ENCODE results near the gene SPATS2. TPM values are rescaled to one million over a fixed set of nuclear protein-coding genes. Genes with fewer than 3 reads are reported as not detected.

Gene SPATS2
- total RNA-seq, 4 donors from 2014 or later, result 10.5 to 39.3 (median 21.0) TPM

DNA sequence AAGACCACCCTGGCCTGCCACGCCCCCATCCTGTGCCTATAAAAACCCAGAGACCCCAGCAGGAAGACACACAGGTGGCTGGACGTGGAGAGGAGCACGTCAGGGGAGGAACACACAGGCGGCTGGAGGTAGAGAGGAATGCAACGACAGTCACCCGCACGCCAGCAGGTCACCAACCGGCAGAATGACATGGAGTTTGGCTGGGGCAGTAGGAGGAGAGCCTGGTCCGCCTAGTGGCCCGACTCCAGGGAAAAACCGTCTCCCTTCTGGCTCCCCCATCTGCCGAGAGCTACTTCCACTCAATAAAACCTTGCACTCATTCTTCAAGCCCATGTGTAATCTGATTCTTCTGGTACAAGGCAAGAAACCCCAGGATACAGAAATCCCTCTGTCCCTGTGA lies 108.8 kb downstream of the SPATS2 start:
- no peak for DNase-seq
- Histone ChIP-seq H3K4me3 (no peak overlapping the region), H3K27ac (no peak overlapping the region), H3K4me1 (no peaks in the 10 kb centered on the region), H3K36me3 (no peaks in the 10 kb centered on the region), H3K9me3 (no peaks in the 10 kb centered on the region), H3K27me3 (no peaks in the 10 kb centered on the region)
- in situ Hi-C loops (cut with MboI; ENCODE audit: low pct_ligation_motif_present in 1 of 4, low pct_unique_long_range_greater_than_20kb in 1 of 4, low sequenced_read_pairs in 3 of 4), result no loop called here
- intact Hi-C loops (cut with DNase I; ENCODE audit: low total_unique reads), result no loop called here
- TF ChIP-seq POLR2A (IDR thresholded peaks at IDR 0.05), result no peak
- TF ChIP-seq CTCF (IDR thresholded peaks at IDR 0.05), result no peak
- TF ChIP-seq EP300 (IDR thresholded peaks at IDR 0.05; ENCODE audit: low read depth), result no peak
- TF ChIP-seq POLR2AphosphoS5 (IDR thresholded peaks at IDR 0.05), result no peak
- WGBS, 2 donors (ENCODE audit: low coverage in 1 of 2), result 98% methylated on average over 12 of the region's 12 CpGs; no CpG with 5 or more reads in 1 of the 2 donors

DNA sequence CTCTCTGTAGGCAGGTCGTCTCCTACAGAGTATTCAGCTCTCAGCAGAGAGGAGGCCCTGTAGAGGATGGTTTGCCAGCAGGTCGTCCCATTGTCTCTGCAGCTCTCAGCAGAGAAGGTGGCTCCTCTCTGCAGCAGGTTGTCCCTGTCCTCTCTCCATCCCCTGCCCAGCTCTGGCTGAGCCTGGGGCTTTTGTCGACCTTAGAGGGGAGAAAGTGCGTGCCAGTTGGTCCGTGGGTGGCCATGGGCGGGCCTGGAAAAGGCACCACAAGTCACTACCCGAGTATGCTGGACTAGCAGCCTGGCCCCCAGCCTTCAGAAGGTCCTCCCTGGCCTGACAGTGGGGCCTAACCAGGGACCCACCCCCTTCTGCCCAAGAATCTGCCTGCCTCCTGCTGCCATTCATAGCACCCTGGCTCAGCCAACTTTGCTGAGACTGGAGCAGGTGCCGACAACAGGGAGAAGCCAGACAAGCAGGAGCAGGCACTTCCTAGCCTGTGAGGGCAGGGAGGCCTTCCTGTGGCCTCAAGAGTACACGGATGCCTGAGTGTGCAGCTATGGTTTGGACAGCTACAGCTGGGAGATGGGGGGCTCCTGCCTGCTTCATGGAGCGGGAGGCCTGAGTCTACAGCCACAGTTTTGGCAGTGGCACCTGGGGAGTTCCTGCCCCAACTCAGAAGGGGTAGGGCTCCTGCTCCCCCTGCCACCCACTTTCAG lies 111.8 kb downstream of the SPATS2 start:
- in situ Hi-C loops (cut with MboI; ENCODE audit: low pct_ligation_motif_present in 1 of 4, low pct_unique_long_range_greater_than_20kb in 1 of 4, low sequenced_read_pairs in 3 of 4), result no loop called here
- TF ChIP-seq EP300 (IDR thresholded peaks at IDR 0.05; ENCODE audit: low read depth) (no peak), CTCF (IDR thresholded peaks at IDR 0.05) (no peak), POLR2AphosphoS5 (IDR thresholded peaks at IDR 0.05) (no peak), POLR2A (IDR thresholded peaks at IDR 0.05) (no peak)
- Histone ChIP-seq H3K27me3 (no peaks in the 10 kb centered on the region), H3K9me3 (no peaks in the 10 kb centered on the region), H3K4me1 (peaks cover 0 to 4% (median 0%) of the 10 kb centered on the region in 4 donors), H3K36me3 (no peaks in the 10 kb centered on the region), H3K27ac (no peak overlapping the region), H3K4me3 (no peak overlapping the region)
- WGBS, 2 donors (ENCODE audit: low coverage in 1 of 2), result 84% methylated on average over 10 of the region's 10 CpGs; no CpG with 5 or more reads in 1 of the 2 donors
- intact Hi-C loops (cut with DNase I; ENCODE audit: low total_unique reads), result no loop called here
- DNase-seq, result no peak

- Histone ChIP-seq H3K9me3 (no peaks in the 10 kb centered on the region), H3K27me3 (no peaks in the 10 kb centered on the region), H3K27ac (no peak overlapping the region), H3K4me3 (no peak overlapping the region), H3K36me3 (no peaks in the 10 kb centered on the region), H3K4me1 (peaks cover 0 to 4% (median 0%) of the 10 kb centered on the region in 4 donors)
- no peak for TF ChIP-seq POLR2A (IDR thresholded peaks at IDR 0.05)
- TF ChIP-seq CTCF (IDR thresholded peaks at IDR 0.05), result no peak
- in situ Hi-C loops (cut with MboI; ENCODE audit: low pct_ligation_motif_present in 1 of 4, low pct_unique_long_range_greater_than_20kb in 1 of 4, low sequenced_read_pairs in 3 of 4) (no loop called here), intact Hi-C loops (cut with DNase I; ENCODE audit: low total_unique reads) (no loop called here)
- whole genome bisulfite sequencing, 2 donors (ENCODE audit: low coverage in 1 of 2), result 81 to 87% methylated on average over 3 to 6 of the region's 6 CpGs
- DNase-seq, result no peak
Measured at GRCh38 chr12:49482095-49483051, 115.1 kb downstream of the SPATS2 start.

GRCh38 chr12:49483619-49484018 lies 116.4 kb downstream of the SPATS2 start:
- in situ Hi-C loops (cut with MboI; ENCODE audit: low pct_ligation_motif_present in 1 of 4, low pct_unique_long_range_greater_than_20kb in 1 of 4, low sequenced_read_pairs in 3 of 4) (no loop called here), intact Hi-C loops (cut with DNase I; ENCODE audit: low total_unique reads) (no loop called here)
- Histone ChIP-seq H3K9me3 (no peaks in the 10 kb centered on the region), H3K4me3 (no peak overlapping the region), H3K27me3 (no peaks in the 10 kb centered on the region), H3K36me3 (no peaks in the 10 kb centered on the region), H3K4me1 (peaks cover 0 to 4% (median 0%) of the 10 kb centered on the region in 4 donors), H3K27ac (no peak overlapping the region)
- DNase-seq, result no peak
- WGBS, 2 donors (ENCODE audit: low coverage in 1 of 2), result 86 to 90% methylated on average over 1 of the region's 1 CpG
- no peak for TF ChIP-seq POLR2AphosphoS5 (IDR thresholded peaks at IDR 0.05)
- no peak for TF ChIP-seq CTCF (IDR thresholded peaks at IDR 0.05)
- no peak for TF ChIP-seq POLR2A (IDR thresholded peaks at IDR 0.05)
- TF ChIP-seq EP300 (IDR thresholded peaks at IDR 0.05; ENCODE audit: low read depth), result no peak

Data from transverse colon (tissue), 4 donors.